GM10266 (cell line): Measurements from ENCODE around the gene CCDC88C.

Experiments used
- DNase-seq: peaks from one replicate; pipeline ENCODE4 v3.0.0; 2012; ENCODE audit errors: extremely low spot score
- CTCF ChIP-seq: IDR thresholded peaks from 2 replicates; pipeline ENCODE4 v1.5.1; 2012; ENCODE audit warnings: mild to moderate bottlenecking, low read depth; ENCODE audit not compliant: control insufficient read depth, insufficient read depth; ENCODE audit errors: missing control alignments

The CCDC88C gene

GRCh38 chr14:91238085-91238484 lies 179.5 kb downstream of the CCDC88C start:
- DNase-seq, result no peak
- TF ChIP-seq CTCF, result no peak

DNA sequence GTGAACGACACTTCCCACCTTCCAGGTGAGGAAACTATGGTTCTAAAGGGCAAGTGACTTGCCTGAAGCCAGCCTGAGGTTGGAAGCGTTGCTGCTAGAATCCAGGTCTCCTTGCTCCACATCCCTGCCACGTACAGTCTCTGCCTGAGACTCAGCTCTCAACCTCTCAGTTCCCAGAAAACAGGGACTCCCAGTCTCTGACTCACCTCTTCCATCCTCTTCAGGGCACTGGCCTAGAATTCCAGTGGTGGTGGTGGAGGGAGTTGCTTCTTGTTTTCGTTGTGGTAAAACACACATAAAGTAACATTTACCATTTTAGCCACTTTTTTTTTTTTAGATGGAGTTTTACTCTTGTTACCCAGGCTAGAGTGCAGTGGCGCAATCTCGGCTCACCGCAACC lies 180.4 kb downstream of the CCDC88C start:
- no peak for TF ChIP-seq CTCF
- DNase-seq, result no peak

DNA sequence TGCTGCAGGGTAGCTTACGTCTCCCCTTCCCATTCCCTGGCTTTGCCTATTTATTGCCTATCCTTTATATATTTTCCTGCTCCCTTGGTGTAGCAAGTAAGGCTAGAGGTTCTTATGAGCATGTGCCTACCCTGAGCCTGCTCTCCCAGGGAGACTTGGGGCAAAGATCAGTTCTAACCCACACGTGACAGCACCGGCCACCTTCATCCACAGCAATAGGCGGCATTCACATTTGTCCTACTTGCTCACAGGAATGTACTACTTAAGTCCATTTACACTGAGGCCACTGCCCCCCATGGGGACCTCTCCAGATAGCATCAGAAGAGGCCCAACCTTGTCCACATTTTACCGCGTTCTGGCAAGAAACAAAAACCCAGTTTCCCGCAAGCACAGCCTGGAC lies 181.8 kb downstream of the CCDC88C start:
- no peak for TF ChIP-seq CTCF
- DNase-seq, result no peak

DNA sequence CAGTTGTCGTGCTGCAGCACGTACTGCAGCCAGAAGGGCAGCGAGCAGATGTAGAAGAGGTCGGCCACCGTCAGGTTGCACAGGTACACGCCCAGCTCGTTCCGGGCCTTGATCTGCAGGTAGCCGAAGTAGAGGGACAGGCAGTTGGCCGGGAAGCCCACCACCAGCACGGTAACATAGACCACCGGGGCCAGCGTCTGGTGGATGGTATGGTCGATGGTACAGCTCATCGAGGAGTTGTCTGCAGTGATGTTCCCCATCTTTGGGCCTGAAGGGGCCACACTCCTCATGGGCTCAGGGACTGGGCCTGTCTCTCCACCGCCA lies 182.9 kb downstream of the CCDC88C start:
- no peak for DNase-seq
- TF ChIP-seq CTCF, result no peak

DNA sequence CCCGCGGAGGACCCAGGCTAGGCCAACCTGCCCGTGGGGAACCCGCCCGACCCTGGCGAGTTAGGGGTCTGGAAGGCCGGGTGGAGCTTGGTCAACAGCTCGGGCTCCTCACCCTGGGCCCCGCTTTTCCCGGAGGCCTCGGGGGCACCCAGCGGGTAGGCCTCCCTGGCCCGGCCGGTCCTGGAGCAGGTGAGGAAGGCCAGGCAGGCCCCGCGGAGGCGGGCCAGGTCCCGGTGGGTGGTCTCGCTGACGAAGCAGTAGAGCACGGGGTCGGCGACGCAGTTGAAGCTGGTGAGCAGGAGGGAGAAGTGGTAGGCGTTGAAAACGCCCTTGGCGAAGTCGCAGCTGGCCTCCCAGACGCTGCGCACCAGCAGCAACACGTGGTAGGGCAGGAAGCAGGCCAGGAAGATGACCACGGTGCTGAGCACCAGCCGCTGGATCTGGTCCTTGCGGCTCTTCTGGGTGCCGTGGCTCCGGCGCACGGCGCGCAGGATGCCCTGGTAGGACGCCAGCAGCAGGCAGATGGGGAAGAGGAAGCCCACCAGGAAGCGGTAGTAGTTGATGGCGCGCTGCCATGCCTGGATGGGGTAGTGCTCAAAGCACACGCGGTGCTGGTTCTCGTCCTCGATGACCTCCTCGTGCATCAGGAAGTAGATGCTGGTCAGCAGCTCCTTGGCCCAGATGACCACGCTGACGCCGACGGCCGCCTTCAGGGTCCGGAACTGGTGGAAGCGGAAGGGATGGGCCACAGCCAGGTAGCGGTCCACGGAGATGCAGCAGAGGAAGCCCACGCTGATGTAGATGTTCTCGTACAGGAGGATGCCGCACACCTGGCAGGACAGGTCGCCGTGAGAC lies 183.5 kb downstream of the CCDC88C start:
- no peak for TF ChIP-seq CTCF

DNA sequence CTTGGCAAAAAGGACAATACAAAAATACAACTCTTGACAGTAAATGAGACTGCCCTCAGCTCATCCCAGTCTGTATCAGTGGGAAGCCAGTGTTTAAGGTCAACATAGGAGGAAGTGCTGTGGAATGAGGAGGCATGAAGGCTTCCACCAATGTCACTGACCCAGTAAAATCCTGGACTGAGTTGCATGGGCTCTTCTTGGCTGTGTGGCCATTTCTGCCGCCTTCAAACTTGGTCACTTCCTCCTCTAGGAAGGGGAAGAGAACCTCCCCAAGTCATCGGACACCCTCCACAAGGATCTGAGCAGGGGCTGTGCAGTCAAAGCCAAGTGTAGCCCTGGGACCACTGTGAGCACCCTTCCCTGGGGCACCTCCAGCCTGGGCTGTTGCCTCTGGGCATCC lies 185.0 kb downstream of the CCDC88C start:
- DNase-seq, result no peak
- TF ChIP-seq CTCF, result no peak

More for the DNA sequence above, 183.5 kb downstream of the CCDC88C start:
- no peak for DNase-seq

- no peak for DNase-seq
- TF ChIP-seq CTCF, result no peak
Measured at GRCh38 chr14:91232052-91232451, 185.6 kb downstream of the CCDC88C start.
